GM12878 (cell line): ENCODE measurements around the gene N4BP2. TPM values are rescaled to one million over a fixed set of nuclear protein-coding genes. Genes with fewer than 3 reads are reported as not detected.

Experiments
- CBX3 ChIP-seq: fragments of 200-600 bp; sonication (generic); IDR thresholded peaks from 2 replicates; pipeline ENCODE4 v1.6.1; 2016; ENCODE audit warnings: low read depth, borderline replicate concordance
- CHD1 ChIP-seq: IDR thresholded peaks from 2 replicates; pipeline ENCODE4 v1.6.1; 2012; ENCODE audit warnings: low read depth, low read length, improper control_type of control experiment
- EED ChIP-seq: sonication (generic); IDR thresholded peaks from 2 replicates; pipeline ENCODE4 v1.6.1; 2016; ENCODE audit warnings: antibody characterized with exemption, low read depth
- ETV6 ChIP-seq, 2 experiments: fragments of 450-650 bp in 1 of 2; IDR thresholded peaks in 1 of 2; conservative IDR thresholded peaks in 1 of 2; 2 replicates each; pipeline ENCODE4 v1.6.1; 2014; ENCODE audit warnings: antibody characterized with exemption in 1 of 2, borderline replicate concordance in 1 of 2, low read depth in 1 of 2, mild to moderate bottlenecking in 1 of 2, moderate library complexity in 1 of 2
- GABPA ChIP-seq: IDR thresholded peaks from 2 replicates; pipeline ENCODE4 v1.6.1; 2014; ENCODE audit warnings: antibody characterized with exemption, low read depth, mild to moderate bottlenecking, inconsistent platforms
- HDAC2 ChIP-seq: fragments of 200-600 bp; sonication (generic); IDR thresholded peaks from 2 replicates; pipeline ENCODE4 v1.6.1; 2017
- MYB ChIP-seq: fragments of 150-350 bp; IDR thresholded peaks from 2 replicates; pipeline ENCODE4 v1.6.1; 2014; ENCODE audit warnings: mild to moderate bottlenecking, low read depth, low read length, borderline replicate concordance
- NRF1 ChIP-seq: conservative IDR thresholded peaks from 2 replicates; pipeline ENCODE4 v1.6.1; 2011; ENCODE audit warnings: mild to moderate bottlenecking, low read depth, low read length, improper control_type of control experiment
- PML ChIP-seq: IDR thresholded peaks from 2 replicates; pipeline ENCODE4 v1.6.1; 2012; ENCODE audit warnings: low read length, inconsistent platforms
- POLR2AphosphoS2 ChIP-seq: IDR thresholded peaks from 2 replicates; pipeline ENCODE4 v1.6.1; 2011; ENCODE audit warnings: low read depth, mild to moderate bottlenecking, low read length, improper control_type of control experiment, moderate library complexity
- PRDM15 ChIP-seq: fragments of 450-650 bp; formaldehyde crosslinking; IDR thresholded peaks from 2 replicates; pipeline ENCODE4 v1.4.0; 2020; ENCODE audit warnings: mild to moderate bottlenecking, moderate library complexity
- RB1 ChIP-seq: fragments of 450-650 bp; formaldehyde crosslinking; IDR thresholded peaks from 2 replicates; pipeline ENCODE4 v1.6.1; 2017; ENCODE audit warnings: mild to moderate bottlenecking, borderline replicate concordance
- RELA ChIP-seq: fragments of 450-650 bp; IDR thresholded peaks from 2 replicates; pipeline ENCODE4 v1.8.0; 2014; ENCODE audit warnings: borderline replicate concordance; ENCODE audit not compliant: partially characterized antibody
- SIN3A ChIP-seq: IDR thresholded peaks from 2 replicates; pipeline ENCODE4 v1.6.1; 2012; ENCODE audit warnings: low read depth, low read length, improper control_type of control experiment
- SKIL ChIP-seq: fragments of 450-650 bp; IDR thresholded peaks from 2 replicates; pipeline ENCODE4 v1.6.1; 2017; ENCODE audit warnings: mild to moderate bottlenecking, low read depth, inconsistent platforms; ENCODE audit not compliant: poor library complexity, severe bottlenecking
- SMAD1 ChIP-seq: fragments of 450-650 bp; IDR thresholded peaks from 2 replicates; pipeline ENCODE4 v1.6.1; 2018; ENCODE audit warnings: mild to moderate bottlenecking, low read depth; ENCODE audit not compliant: partially characterized antibody
- SMAD5 ChIP-seq: IDR thresholded peaks from 2 replicates; pipeline ENCODE4 v1.6.1; 2016; ENCODE audit warnings: antibody characterized with exemption, low read depth
- SREBF2 ChIP-seq: IDR thresholded peaks from 2 replicates; pipeline ENCODE4 v1.6.1; 2012; ENCODE audit warnings: mild to moderate bottlenecking, low read length
- SUZ12 ChIP-seq: fragments of 200-600 bp; sonication (generic); IDR thresholded peaks from one replicate; pipeline ENCODE4 v1.6.1; 2018; ENCODE audit warnings: antibody characterized with exemption, mild to moderate bottlenecking; ENCODE audit not compliant: unreplicated experiment
- TCF12 ChIP-seq: IDR thresholded peaks from 2 replicates; pipeline ENCODE4 v1.6.1; 2011; ENCODE audit warnings: low read depth, mild to moderate bottlenecking, low read length
- WRNIP1 ChIP-seq: IDR thresholded peaks from 2 replicates; pipeline ENCODE4 v1.6.1; 2011; ENCODE audit warnings: low read depth, low read length, improper control_type of control experiment, borderline replicate concordance
- ZNF24 ChIP-seq: fragments of 450-650 bp; IDR thresholded peaks from 2 replicates; pipeline ENCODE4 v1.6.1; 2017; ENCODE audit warnings: antibody characterized with exemption, mild to moderate bottlenecking
- ZNF622 ChIP-seq: fragments of 450-650 bp; IDR thresholded peaks from 2 replicates; pipeline ENCODE4 v1.6.1; 2017; ENCODE audit warnings: mild to moderate bottlenecking, inconsistent platforms
- ZZZ3 ChIP-seq: IDR thresholded peaks from 2 replicates; pipeline ENCODE4 v1.6.1; 2011; ENCODE audit warnings: low read depth; ENCODE audit not compliant: control insufficient read depth, insufficient read length
- polyA plus RNA-seq, 11 experiments: library from polyadenylated mRNA; depleted of rRNA in 4 of 11; unstranded in 6 of 11; stranded (reverse) in 5 of 11; fragments of >200 nt; fragmentation: Nextera tagmentation in 4 of 11; fragmentation: Illumina TruSeq in 1 of 11; extraction: Ambion mirVana in 4 of 11; extraction: Trizol in 1 of 11; gene quantifications; 1 replicate in 1 of 11; 2 replicates in 10 of 11; pipeline versions ENCODE4 v1.2.1 to v1.2.3, GENCODE V29; 2011 to 2016; ENCODE audit warnings: inconsistent platforms in 2 of 11, missing spikeins in 2 of 11, low read depth in 1 of 11
- total RNA-seq, 4 experiments: library from RNA; depleted of rRNA in 3 of 4; stranded (reverse); fragments of >200 nt in 3 of 4; fragmentation: Illumina TruSeq in 1 of 4; extraction: Trizol in 1 of 4; gene quantifications; 2 replicates each; pipeline versions ENCODE4 v1.2.1 to v1.2.3, GENCODE V29; 2013 to 2021

N4BP2 gene
- total and polyA plus RNA-seq, 10 of the 15 experiments (the other 5 are each of a cell fraction or from before 2014, with no cell fraction given) = 2.3 to 18.7 (median 10.0) TPM

- TF ChIP-seq PRDM15 (CRISPR knock-in tag) (no peak), POLR2AphosphoS2 (peak; percentile 95), TCF12 (no peak), ZNF622 (no peak), CBX3 (no peak), ETV6 (conservative IDR thresholded peaks at IDR 0.05 in 1 of 2, IDR thresholded peaks at IDR 0.05 in 1 of 2; ENCODE audit: borderline replicate concordance in 1 of 2, low read depth in 1 of 2) (no peak), ZZZ3 (no peak), HDAC2 (no peak), SREBF2 (no peak), PML (no peak), RB1 (no peak), ZNF24 (peak; percentile 19; the same call in 1 of the 2 replicates), SIN3A (0 out of 2 replicates have a peak, but pooled peaks have one; percentile 15), WRNIP1 (no peak), SMAD5 (peak; percentile 55; the same call in 1 of the 2 replicates), SUZ12 (no peak), SKIL (peak; percentile 39), GABPA (no peak), MYB (no peak), RELA (no peak), EED (no peak), CHD1 (peak; percentile 85; the same call in 1 of the 2 replicates), SMAD1 (peak; percentile 79), NRF1 (0 out of 2 replicates have a peak, but pooled peaks have one; percentile 5)
Measured at GRCh38 chr4:40192114-40193015, 135.7 kb downstream of the N4BP2 start (continued).
